Gastrocnemius medialis (tissue), 4 donors: ENCODE data around the gene FAM174C. TPM values are rescaled to one million over a fixed set of nuclear protein-coding genes. Genes with fewer than 3 reads are reported as not detected.
A peak's percentile ranks its signal among the peaks of the same experiment; 100 is the strongest.

Source experiments
- ATAC-seq, 2 donors: fragments of 150-250 bp; one replicate each; pipeline ENCODE4 v1.9.1; 2016
- DNase-seq, 2 donors: peaks; one replicate each; pipeline ENCODE4 v3.0.0-alpha.2; 2019
- H3K27ac ChIP-seq, 4 donors: fragments of 200-600 bp; sonication (generic); 1 replicate in 1 of 4; 2 replicates in 3 of 4; pipeline ENCODE4 v1.5.1; 2016 to 2018; ENCODE audit warnings: mild to moderate bottlenecking in 2 of 4, moderate library complexity in 1 of 4
- H3K27me3 ChIP-seq, 3 donors: fragments of 200-600 bp; sonication (generic) in 2 of 3; 1 replicate in 1 of 3; 2 replicates in 2 of 3; pipeline versions ENCODE4 v1.5.1 to v1.6.0; 2016 to 2019; ENCODE audit warnings: mild to moderate bottlenecking in 1 of 3, moderate library complexity in 1 of 3
- H3K36me3 ChIP-seq, 2 donors: fragments of 200-600 bp; sonication (generic) in 1 of 2; one replicate each; pipeline ENCODE4 v1.5.1; 2017 to 2018
- H3K4me1 ChIP-seq, 2 donors: fragments of 200-600 bp; sonication (generic) in 1 of 2; one replicate each; pipeline ENCODE4 v1.5.1; 2016 to 2017; ENCODE audit warnings: mild to moderate bottlenecking in 2 of 2
- H3K4me3 ChIP-seq, 4 donors: fragments of 200-600 bp; sonication (generic) in 3 of 4; 1 replicate in 1 of 4; 2 replicates in 3 of 4; pipeline ENCODE4 v1.5.1; 2016 to 2019; ENCODE audit warnings: mild to moderate bottlenecking in 2 of 4
- H3K9me3 ChIP-seq, 3 donors: fragments of 200-600 bp; sonication (generic) in 2 of 3; 1 replicate in 1 of 3; 2 replicates in 2 of 3; pipeline ENCODE4 v1.5.1; 2016 to 2019
- POLR2A ChIP-seq, 2 donors: fragments of 450-650 bp; IDR thresholded peaks; one replicate each; pipeline ENCODE4 v1.6.1; 2017; ENCODE audit warnings: antibody characterized with exemption in 2 of 2, mild to moderate bottlenecking in 2 of 2, moderate library complexity in 2 of 2
- in situ Hi-C, 4 donors: fragments of 200-750 bp; cut with MboI; loops; one replicate each; pipeline versions ENCODE4 v1.15.0 to v1.8.0; 2017; ENCODE audit warnings: low sequenced_read_pairs in 4 of 4
- intact Hi-C: fragments of 100-400 bp; cut with DNase I; formaldehyde crosslinking; loops from one replicate; pipeline ENCODE4 v1.15.1; 2023; ENCODE audit warnings: low total_unique reads
- total RNA-seq, 4 donors: library from RNA; depleted of rRNA; stranded (reverse); fragments of >200 nt; gene quantifications; one replicate each; pipeline versions ENCODE4 v1.1.0 to v1.2.3, GENCODE V29; 2016
- TF ChIP-seq, protein P1 (sequence below), 5 experiments: fragments of 450-650 bp in 3 of 5; fragments of 200-600 bp in 2 of 5; sonication (generic) in 2 of 5; IDR thresholded peaks in 4 of 5; conservative IDR thresholded peaks in 1 of 5; 1 replicate in 4 of 5; 2 replicates in 1 of 5; pipeline ENCODE4 v1.5.1; 2016 to 2019; ENCODE audit warnings: antibody characterized with exemption in 5 of 5, mild to moderate bottlenecking in 3 of 5, moderate library complexity in 3 of 5

FAM174C gene
- total RNA-seq, 4 donors from 2014 or later = 18.7 to 36.7 (median 28.7) TPM

DNA sequence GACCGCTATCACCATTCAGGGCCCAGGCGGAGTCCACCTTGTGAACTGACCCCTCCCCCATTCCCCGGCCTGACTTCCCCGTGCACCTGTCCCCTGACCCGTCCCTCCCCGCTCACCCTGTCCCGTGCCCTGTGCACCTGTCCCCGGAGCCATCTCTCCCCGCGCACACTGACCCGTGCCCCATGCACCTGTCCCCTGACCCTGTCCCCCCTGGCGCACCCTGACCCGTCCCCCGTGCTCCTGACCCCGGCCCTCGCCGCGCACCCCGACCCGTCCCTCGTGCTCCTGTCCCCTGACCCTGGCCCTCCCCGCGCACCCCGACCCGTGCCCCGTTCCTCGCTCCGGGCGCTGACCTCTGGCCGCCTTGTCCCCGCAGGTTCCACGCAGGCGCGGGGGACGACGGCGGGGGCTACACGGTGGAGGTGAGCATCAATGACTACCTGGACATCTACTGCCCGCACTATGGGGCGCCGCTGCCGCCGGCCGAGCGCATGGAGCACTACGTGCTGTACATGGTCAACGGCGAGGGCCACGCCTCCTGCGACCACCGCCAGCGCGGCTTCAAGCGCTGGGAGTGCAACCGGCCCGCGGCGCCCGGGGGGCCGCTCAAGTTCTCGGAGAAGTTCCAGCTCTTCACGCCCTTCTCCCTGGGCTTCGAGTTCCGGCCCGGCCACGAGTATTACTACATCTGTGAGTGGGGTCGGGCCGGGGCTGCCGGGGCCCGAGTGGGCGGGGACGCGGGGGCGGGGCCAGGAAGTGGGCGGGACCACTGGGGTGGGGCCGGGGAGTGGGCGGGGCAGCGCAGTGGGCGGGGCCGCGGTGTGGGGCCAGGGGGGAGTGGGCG, 20.1 kb downstream of the FAM174C start:
- H3K4me3 ChIP-seq = peak overlapping the region in 1 of 4 donors; percentile 18

GRCh38 chr19:1296078-1296477, 20.7 kb downstream of the FAM174C start:
- Histone ChIP-seq H3K9me3 (no peaks in the 10 kb centered on the region), H3K4me3 (no peak overlapping the region), H3K36me3 (no peaks in the 10 kb centered on the region), H3K4me1 (peaks cover 0 to 7% of the 10 kb centered on the region in 2 donors), H3K27ac (no peak overlapping the region), H3K27me3 (peaks cover 42 to 51% (median 43%) of the 10 kb centered on the region in 3 donors)
- ATAC-seq = no peak
- DNase-seq = no peak
- in situ Hi-C loops (no loop called here), intact Hi-C loops (no loop called here)
- TF ChIP-seq, protein P1, sequence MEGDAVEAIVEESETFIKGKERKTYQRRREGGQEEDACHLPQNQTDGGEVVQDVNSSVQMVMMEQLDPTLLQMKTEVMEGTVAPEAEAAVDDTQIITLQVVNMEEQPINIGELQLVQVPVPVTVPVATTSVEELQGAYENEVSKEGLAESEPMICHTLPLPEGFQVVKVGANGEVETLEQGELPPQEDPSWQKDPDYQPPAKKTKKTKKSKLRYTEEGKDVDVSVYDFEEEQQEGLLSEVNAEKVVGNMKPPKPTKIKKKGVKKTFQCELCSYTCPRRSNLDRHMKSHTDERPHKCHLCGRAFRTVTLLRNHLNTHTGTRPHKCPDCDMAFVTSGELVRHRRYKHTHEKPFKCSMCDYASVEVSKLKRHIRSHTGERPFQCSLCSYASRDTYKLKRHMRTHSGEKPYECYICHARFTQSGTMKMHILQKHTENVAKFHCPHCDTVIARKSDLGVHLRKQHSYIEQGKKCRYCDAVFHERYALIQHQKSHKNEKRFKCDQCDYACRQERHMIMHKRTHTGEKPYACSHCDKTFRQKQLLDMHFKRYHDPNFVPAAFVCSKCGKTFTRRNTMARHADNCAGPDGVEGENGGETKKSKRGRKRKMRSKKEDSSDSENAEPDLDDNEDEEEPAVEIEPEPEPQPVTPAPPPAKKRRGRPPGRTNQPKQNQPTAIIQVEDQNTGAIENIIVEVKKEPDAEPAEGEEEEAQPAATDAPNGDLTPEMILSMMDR (IDR thresholded peaks at IDR 0.05 in 4 of 5, conservative IDR thresholded peaks at IDR 0.05 in 1 of 5) = no peak
- TF ChIP-seq POLR2A (IDR thresholded peaks at IDR 0.05) = no peak

More for the DNA sequence above, 20.1 kb downstream of the FAM174C start:
- DNase-seq (no peak), ATAC-seq (no peak)
- in situ Hi-C loops = no loop called here
- Histone ChIP-seq H3K27me3 (peaks cover 49 to 55% (median 49%) of the 10 kb centered on the region in 3 donors), H3K27ac (no peak overlapping the region), H3K9me3 (no peaks in the 10 kb centered on the region), H3K36me3 (no peaks in the 10 kb centered on the region), H3K4me1 (peaks cover 0 to 7% of the 10 kb centered on the region in 2 donors)
- intact Hi-C loops = no loop called here
- TF ChIP-seq POLR2A (IDR thresholded peaks at IDR 0.05) = no peak
- TF ChIP-seq, protein P1 (IDR thresholded peaks at IDR 0.05 in 4 of 5, conservative IDR thresholded peaks at IDR 0.05 in 1 of 5) = no peak

- Histone ChIP-seq H3K4me3 (no peak overlapping the region), H3K27me3 (peaks cover 36 to 44% (median 36%) of the 10 kb centered on the region in 3 donors), H3K27ac (no peak overlapping the region), H3K4me1 (peaks cover 0 to 7% of the 10 kb centered on the region in 2 donors), H3K36me3 (no peaks in the 10 kb centered on the region), H3K9me3 (no peaks in the 10 kb centered on the region)
- intact Hi-C loops = no loop called here
- DNase-seq (no peak), ATAC-seq (no peak)
- TF ChIP-seq, protein P1 (IDR thresholded peaks at IDR 0.05 in 4 of 5, conservative IDR thresholded peaks at IDR 0.05 in 1 of 5) = no peak
- no peak for TF ChIP-seq POLR2A (IDR thresholded peaks at IDR 0.05)
- in situ Hi-C loops = no loop called here
Measured at GRCh38 chr19:1296575-1297271, 21.4 kb downstream of the FAM174C start.

DNA sequence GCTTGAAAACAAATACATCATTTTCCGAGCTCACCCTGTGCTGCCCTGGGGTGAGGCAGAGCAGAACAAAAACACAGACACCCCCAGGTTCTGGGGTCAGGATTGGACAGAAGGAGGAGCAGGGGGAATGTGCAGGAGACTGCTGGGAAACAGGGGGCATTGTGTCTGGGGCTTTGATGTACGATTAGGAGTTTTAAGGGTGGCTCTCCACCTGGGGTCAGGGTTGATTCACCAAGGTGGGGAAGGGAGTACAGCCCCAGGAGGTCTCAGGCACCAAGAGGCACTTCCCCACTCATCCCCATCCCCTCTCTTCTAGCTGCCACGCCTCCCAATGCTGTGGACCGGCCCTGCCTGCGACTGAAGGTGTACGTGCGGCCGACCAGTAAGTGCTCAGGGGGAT, 22.9 kb downstream of the FAM174C start:
- peaks cover 0 to 7% of the 10 kb centered on the region in 2 donors for H3K4me1 ChIP-seq
- intact Hi-C loops (no loop called here), in situ Hi-C loops (no loop called here)
- no peak for DNase-seq
- no peaks in the 10 kb centered on the region for H3K36me3 ChIP-seq
- H3K4me3 ChIP-seq = no peak overlapping the region
- H3K27me3 ChIP-seq = peaks cover 25 to 31% (median 27%) of the 10 kb centered on the region in 3 donors
- TF ChIP-seq, protein P1 (IDR thresholded peaks at IDR 0.05 in 4 of 5, conservative IDR thresholded peaks at IDR 0.05 in 1 of 5) = no peak
- TF ChIP-seq POLR2A (IDR thresholded peaks at IDR 0.05) = no peak
- H3K27ac ChIP-seq = no peak overlapping the region
- H3K9me3 ChIP-seq = no peaks in the 10 kb centered on the region
- ATAC-seq = no peak
